IPS-NIHi7 (cell line): ENCODE data around the gene PAOX.

ENCODE experiments used
- DNase-seq: peaks from one replicate; pipeline ENCODE4 v3.0.0; 2012; ENCODE audit warnings: mixed read lengths; ENCODE audit errors: extremely low spot score

PAOX gene

GRCh38 chr10:133438711-133439273 lies 59.7 kb downstream of the PAOX start:
- no peak for DNase-seq

GRCh38 chr10:133439517-133440461 lies 60.7 kb downstream of the PAOX start:
- no peak for DNase-seq

GRCh38 chr10:133440633-133441285 lies 61.7 kb downstream of the PAOX start:
- no peak for DNase-seq
